IMR-90 (cell line): ENCODE measurements around the gene RAD17. TPM values are rescaled to one million over a fixed set of nuclear protein-coding genes. Genes with fewer than 3 reads are reported as not detected.

Source experiments
- ATAC-seq: fragments of 200-7000 bp; cut with Tn5 transposase; 2 replicates; pipeline ENCODE4 v1.9.1; 2020; ENCODE audit warnings: low read depth, mild to moderate bottlenecking, moderate library complexity
- BruUV-seq: library from RNA; stranded (reverse); fragments of 400-500 nt; replicated peaks from 2 replicates; lab custom pipeline; 2021; lab: Mats Ljungman, UMichigan
- CTCF ChIA-PET: fragments of 300-600 bp; formaldehyde crosslinking; extraction: SDS; loops from one replicate; lab custom pipeline; 2021; ENCODE audit warnings: antibody characterized with exemption; lab: Yijun Ruan, JAX
- POLR2A ChIA-PET: fragments of 300-600 bp; sonication (Branson Sonifier 250); formaldehyde crosslinking; loops from one replicate; lab custom pipeline; 2022; ENCODE audit warnings: antibody characterized with exemption; ENCODE audit not compliant: unreplicated experiment; lab: Charles Lee
- DNase-seq: peaks from one replicate; pipeline ENCODE4 v3.0.0; 2013
- H2AFZ ChIP-seq: replicated peaks from 2 replicates; pipeline ENCODE3; 2013; ENCODE audit warnings: low read length, mild to moderate bottlenecking; ENCODE audit not compliant: poor library complexity
- H2AK5ac ChIP-seq: 2 replicates; pipeline ENCODE4 v1.6.1; 2013; ENCODE audit warnings: low read depth, low read length, inconsistent platforms
- H2AK9ac ChIP-seq: replicated peaks from 2 replicates; pipeline ENCODE3; 2013; ENCODE audit warnings: mild to moderate bottlenecking, low read depth, low read length, moderate library complexity; ENCODE audit not compliant: poor library complexity
- H2BK120ac ChIP-seq: 2 replicates; pipeline ENCODE4 v1.6.1; 2013; ENCODE audit warnings: low read depth, low read length, inconsistent platforms
- H2BK15ac ChIP-seq: 3 replicates; pipeline ENCODE4 v1.6.1; 2013; ENCODE audit warnings: low read depth, low read length, inconsistent platforms
- H2BK20ac ChIP-seq: 2 replicates; pipeline ENCODE4 v1.6.1; 2013; ENCODE audit warnings: low read depth, mild to moderate bottlenecking, inconsistent platforms, low read length, moderate library complexity
- H2BK5ac ChIP-seq: 2 replicates; pipeline ENCODE4 v1.6.1; 2013; ENCODE audit warnings: mild to moderate bottlenecking, low read depth, low read length, inconsistent platforms; ENCODE audit not compliant: poor library complexity, severe bottlenecking
- H3K14ac ChIP-seq: replicated peaks from 2 replicates; pipeline ENCODE4 v1.6.1; 2013; ENCODE audit warnings: low read depth, low read length, inconsistent platforms
- H3K18ac ChIP-seq: 2 replicates; pipeline ENCODE4 v1.6.1; 2013; ENCODE audit warnings: low read depth, low read length, control low read depth
- H3K23ac ChIP-seq: 2 replicates; pipeline ENCODE4 v1.6.1; 2013; ENCODE audit warnings: low read depth, low read length, inconsistent platforms
- H3K27ac ChIP-seq: 2 replicates; pipeline ENCODE4 v1.5.1; 2013; ENCODE audit warnings: mild to moderate bottlenecking, control low read depth, low read length; ENCODE audit not compliant: insufficient read depth
- H3K27me3 ChIP-seq: 2 replicates; pipeline ENCODE4 v1.6.1; 2013; ENCODE audit warnings: low read length; ENCODE audit not compliant: control insufficient read depth, insufficient read depth
- H3K36me3 ChIP-seq: 2 replicates; pipeline ENCODE4 v1.6.1; 2013; ENCODE audit warnings: low read length, mixed read lengths; ENCODE audit not compliant: control insufficient read depth, insufficient read depth
- H3K4ac ChIP-seq: 2 replicates; pipeline ENCODE4 v1.6.1; 2013; ENCODE audit warnings: low read depth, low read length, inconsistent platforms
- H3K4me1 ChIP-seq: 2 replicates; pipeline ENCODE4 v1.6.1; 2013; ENCODE audit warnings: low read length, mixed read lengths; ENCODE audit not compliant: control insufficient read depth, insufficient read depth
- H3K4me2 ChIP-seq: 2 replicates; pipeline ENCODE4 v1.6.1; 2013; ENCODE audit warnings: low read depth, mild to moderate bottlenecking, control low read depth, low read length, moderate library complexity
- H3K4me3 ChIP-seq: 2 replicates; pipeline ENCODE4 v1.5.1; 2013; ENCODE audit warnings: low read depth, mild to moderate bottlenecking, control low read depth, low read length, moderate library complexity; ENCODE audit not compliant: insufficient read depth
- H3K56ac ChIP-seq: 2 replicates; pipeline ENCODE4 v1.6.1; 2013; ENCODE audit warnings: low read length, inconsistent platforms; ENCODE audit not compliant: insufficient read depth; ENCODE audit errors: extremely low read depth
- H3K79me1 ChIP-seq, 2 experiments: 2 replicates each; pipeline ENCODE4 v1.6.1; 2013; ENCODE audit warnings: low read length in 2 of 2, inconsistent platforms in 1 of 2, low read depth in 1 of 2
- H3K9ac ChIP-seq: 2 replicates; pipeline ENCODE4 v1.6.1; 2013; ENCODE audit warnings: low read depth, low read length, control low read depth
- H3K9me1 ChIP-seq: 2 replicates; pipeline ENCODE4 v1.6.1; 2013; ENCODE audit warnings: low read length, inconsistent platforms; ENCODE audit not compliant: insufficient read depth
- H3K9me3 ChIP-seq: 2 replicates; pipeline ENCODE4 v1.6.1; 2013; ENCODE audit warnings: low read length; ENCODE audit not compliant: control insufficient read depth, insufficient read depth
- H4K20me1 ChIP-seq: 2 replicates; pipeline ENCODE4 v1.6.1; 2013; ENCODE audit warnings: low read length, inconsistent platforms; ENCODE audit not compliant: insufficient read depth
- H4K5ac ChIP-seq: 2 replicates; pipeline ENCODE4 v1.6.1; 2013; ENCODE audit warnings: mild to moderate bottlenecking, low read depth, low read length, control low read depth
- H4K8ac ChIP-seq, 2 experiments: 2 replicates each; pipeline ENCODE4 v1.6.1; 2013; ENCODE audit warnings: low read depth in 2 of 2, low read length in 2 of 2, control low read depth in 1 of 2, inconsistent platforms in 1 of 2
- H4K91ac ChIP-seq: 2 replicates; pipeline ENCODE4 v1.6.1; 2013; ENCODE audit warnings: low read depth, low read length, inconsistent platforms; ENCODE audit not compliant: insufficient read depth
- BHLHE40 ChIP-seq: fragments of 150-350 bp; IDR thresholded peaks from 2 replicates; pipeline ENCODE4 v1.6.1; 2016; ENCODE audit warnings: mild to moderate bottlenecking, low read depth, low read length
- MAZ ChIP-seq: IDR thresholded peaks from 2 replicates; pipeline ENCODE4 v1.6.1; 2012; ENCODE audit warnings: low read depth, mild to moderate bottlenecking, low read length, improper control_type of control experiment, moderate library complexity, borderline replicate concordance
- RFX5 ChIP-seq: IDR thresholded peaks from 2 replicates; pipeline ENCODE4 v1.8.0; 2012; ENCODE audit warnings: low read depth, mild to moderate bottlenecking, low read length, moderate library complexity
- WGBS, 2 experiments: methylation state at CpG; one replicate each; pipeline versions ENCODE4 v1.1.5 to v1.1.7; 2013; ENCODE audit warnings: missing lambda C conversion rate in 2 of 2; ENCODE audit not compliant: insufficient read length in 1 of 2; ENCODE audit errors: extremely low coverage in 2 of 2; 5-methylcytosine and 5-hydroxymethylcytosine counted together
- dilution Hi-C: fragments of 300-500 bp; cut with HindIII; formaldehyde crosslinking; loops from one replicate; pipeline ENCODE4 v1.14.3; 2018; ENCODE audit warnings: low sequenced_read_pairs; ENCODE audit not compliant: unreplicated experiment
- in situ Hi-C: fragments of 300-500 bp; cut with MboI; formaldehyde crosslinking; loops from 3 replicates; pipeline ENCODE4 v1.14.3; 2019; ENCODE audit warnings: low sequenced_read_pairs, inconsistent platforms, mixed read lengths
- intact Hi-C: fragments of 100-400 bp; cut with micrococcal nuclease; formaldehyde crosslinking; loops from 2 replicates; pipeline ENCODE4 v1.10.0; 2022
- polyA plus RNA-seq, 3 experiments: library from polyadenylated mRNA; depleted of rRNA; stranded (reverse); fragments of >200 nt; gene quantifications; 2 replicates each; pipeline ENCODE4 v1.2.3, GENCODE V29; 2012; ENCODE audit warnings: low replicate concordance in 1 of 3
- total RNA-seq: library from RNA; depleted of rRNA; stranded (reverse); fragments of >200 nt; gene quantifications from 2 replicates; pipeline ENCODE4 v1.2.3, GENCODE V29; 2012

Gene RAD17
- total and polyA plus RNA-seq, 2 of the 4 experiments (the other 2 are of a cell fraction), result 10.9 to 11.4 TPM

GRCh38 chr5:69372394-69372793 lies 2.8 kb downstream of the RAD17 start:
- Histone ChIP-seq H3K56ac (no peak overlapping the region), H3K36me3 (peaks cover 7% of the 10 kb centered on the region), H2BK20ac (no peak overlapping the region), H4K5ac (no peak overlapping the region), H2AK9ac (no peak overlapping the region), H3K27ac (no peak overlapping the region), H3K79me1 (peaks cover 6 to 33% of the 10 kb centered on the region in 2 experiments; a peak in 3 of 4 replicates), H3K14ac (no peak overlapping the region), H4K91ac (no peak overlapping the region), H3K9ac (no peak overlapping the region), H3K27me3 (no peaks in the 10 kb centered on the region), H3K4me1 (no peaks in the 10 kb centered on the region; the same call in 1 of the 2 replicates), H2BK120ac (no peak overlapping the region), H3K4me2 (no peak overlapping the region), H2AK5ac (no peak overlapping the region), H3K9me3 (no peaks in the 10 kb centered on the region), H3K9me1 (no peaks in the 10 kb centered on the region), H3K4ac (no peak overlapping the region), H4K20me1 (peaks cover 9% of the 10 kb centered on the region; the same call in 1 of the 2 replicates), H3K23ac (no peak overlapping the region), H3K4me3 (no peak overlapping the region), H2BK15ac (no peak overlapping the region), H4K8ac (no peak overlapping the region), H3K18ac (no peak overlapping the region), H2BK5ac (no peak overlapping the region), H2AFZ (no peak overlapping the region)
- CTCF ChIA-PET, result interaction anchor here (1.0 kb wide), 1 partner anchor 279 kb away, joined by 3 read pairs; the partner anchor contains the start of gene SLC30A5
- 100% methylated on average over 1 of the region's 5 CpGs; no CpG with 5 or more reads in 1 of the 2 experiments for WGBS, 2 experiments
- ATAC-seq (no peak), DNase-seq (no peak)
- TF ChIP-seq MAZ, result no peak
- TF ChIP-seq BHLHE40, result no peak
- no peak for TF ChIP-seq RFX5
- BruUV-seq, result no TSS peak
- POLR2A ChIA-PET, result no interaction called here
- dilution Hi-C loops (no loop called here), intact Hi-C loops (loop anchor here (5.0 kb wide), 2 partner anchors 35 to 50 kb away; no protein-coding TSS in a partner anchor), in situ Hi-C loops (no loop called here)
